CMK (cell line): ENCODE results near the gene MAPT.
A peak's percentile ranks its signal among the peaks of the same experiment; 100 is the strongest.
"Not testable (repeated sequence)": the region's sequence is repeated elsewhere in the genome, so short reads cannot be mapped to it uniquely, and the experiment has no call there.

Experiments
- DNase-seq: peaks from one replicate; pipeline ENCODE4 v3.0.0-alpha.2; 2010; ENCODE audit warnings: low read depth

MAPT gene

DNA sequence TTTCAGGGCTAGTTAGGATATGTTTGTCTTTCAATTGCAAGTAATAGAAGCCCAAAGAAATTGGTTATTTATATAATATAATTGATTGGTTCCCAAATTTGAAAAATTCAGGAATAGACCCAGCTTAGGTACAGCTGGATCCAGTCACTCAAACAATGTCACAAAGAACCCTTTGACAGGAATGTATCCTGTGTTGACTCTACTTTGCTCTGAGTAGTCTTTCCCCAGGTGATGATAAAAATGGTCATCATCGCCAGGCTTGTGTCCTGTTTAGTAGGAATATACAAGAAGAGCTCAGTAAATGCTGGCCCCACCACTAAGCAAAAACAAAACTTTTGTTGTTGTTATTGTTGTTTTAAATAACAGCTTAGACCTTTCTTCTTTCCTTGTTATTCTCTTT lies 35.0 kb downstream of the MAPT start:
- DNase-seq, result no peak

- no peak for DNase-seq
Observed at GRCh38 chr17:45930420-45930951, 36.1 kb downstream of the MAPT start.

- no peak for DNase-seq
Observed at GRCh38 chr17:45931677-45932076, 37.3 kb downstream of the MAPT start.

DNA sequence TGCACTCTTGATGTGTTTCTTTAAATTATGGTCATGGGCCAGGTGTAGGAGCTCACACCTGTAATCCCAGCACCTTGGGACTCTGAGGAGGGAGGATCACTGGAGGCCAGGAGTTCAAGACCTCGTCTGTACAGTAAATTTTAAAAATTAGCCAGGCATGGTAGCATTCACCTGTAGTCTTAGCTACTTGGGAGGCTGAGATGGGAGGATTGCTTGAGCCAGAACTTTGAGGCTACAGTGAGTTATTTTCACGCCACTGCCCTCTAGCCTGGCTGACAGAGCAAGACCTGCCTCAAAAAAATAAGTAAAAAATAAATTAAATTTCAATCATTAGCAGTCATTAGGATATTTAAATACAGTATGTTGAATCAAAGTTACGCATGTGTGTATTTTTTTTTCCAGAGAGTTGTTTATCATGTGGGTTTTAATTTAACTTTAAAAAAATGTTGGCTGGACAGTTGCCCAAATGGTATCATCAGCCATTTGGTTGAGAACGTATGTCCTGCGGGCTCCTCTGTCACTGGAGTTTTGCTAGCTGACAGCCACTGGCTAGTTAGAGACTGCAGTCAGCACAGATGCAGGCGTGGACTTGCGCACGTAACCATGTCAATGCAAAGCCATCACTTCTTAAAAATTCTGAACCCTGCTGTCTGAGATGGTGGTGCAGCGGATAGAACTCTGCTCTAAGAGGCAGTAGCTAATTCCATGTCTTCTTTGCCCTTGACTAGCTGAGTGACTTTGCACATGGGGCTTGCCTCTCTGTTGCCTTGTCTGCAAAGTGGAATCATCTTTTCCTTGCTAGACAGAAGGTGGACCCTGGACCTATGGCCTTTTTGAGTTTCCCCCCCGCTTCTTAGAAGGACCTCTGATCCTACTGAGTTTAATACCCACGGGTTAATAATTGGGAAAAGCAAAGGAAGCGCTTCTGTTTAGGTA lies 40.0 kb downstream of the MAPT start:
- DNase-seq, result no peak

- no peak for DNase-seq
Observed at GRCh38 chr17:45935197-45935709, 40.9 kb downstream of the MAPT start.

GRCh38 chr17:45935710-45936509 lies 41.6 kb downstream of the MAPT start:
- no peak for DNase-seq

GRCh38 chr17:45936610-45937009 lies 42.3 kb downstream of the MAPT start:
- no peak for DNase-seq

DNA sequence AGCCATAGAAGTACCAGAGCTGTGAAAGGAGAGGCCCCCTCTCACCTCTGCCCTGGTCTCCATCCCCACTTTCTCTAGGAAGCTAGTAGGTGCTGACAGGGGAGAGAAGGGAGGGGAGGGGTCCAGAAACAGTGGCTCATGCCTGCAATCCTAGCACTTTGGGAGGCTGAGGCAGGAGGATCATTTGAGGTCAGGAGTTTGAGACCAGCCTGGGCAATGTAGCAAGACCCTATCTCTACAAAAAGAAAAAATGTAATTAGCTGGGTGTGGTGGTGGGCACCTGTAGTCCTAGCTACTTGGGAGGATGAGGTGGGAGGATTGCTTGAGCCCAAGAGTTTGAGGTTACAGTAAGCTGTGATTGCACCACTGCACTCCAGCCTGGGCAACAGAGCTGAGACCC lies 42.8 kb downstream of the MAPT start:
- not testable (repeated sequence) for DNase-seq

DNA sequence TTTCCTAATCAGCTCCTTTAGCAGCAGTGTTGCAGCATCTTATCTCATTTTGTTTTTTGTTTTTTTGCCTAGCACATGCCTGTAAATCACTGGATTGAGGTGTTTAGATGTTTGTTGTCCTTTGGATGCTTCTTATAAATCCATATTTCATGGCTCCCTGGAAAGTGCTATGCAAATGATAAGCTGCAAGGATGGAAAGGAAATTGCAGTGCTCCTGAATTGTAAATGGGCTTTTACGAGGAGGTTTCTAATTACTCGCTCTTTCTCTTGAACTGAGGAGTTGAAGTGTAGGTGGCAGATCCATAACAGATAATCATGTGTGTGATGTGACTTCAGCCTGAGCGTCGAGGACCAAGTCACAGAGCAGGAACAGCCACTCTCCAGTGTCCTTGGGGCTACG lies 45.0 kb downstream of the MAPT start:
- no peak for DNase-seq

GRCh38 chr17:45940293-45940692 lies 45.9 kb downstream of the MAPT start:
- no peak for DNase-seq

DNA sequence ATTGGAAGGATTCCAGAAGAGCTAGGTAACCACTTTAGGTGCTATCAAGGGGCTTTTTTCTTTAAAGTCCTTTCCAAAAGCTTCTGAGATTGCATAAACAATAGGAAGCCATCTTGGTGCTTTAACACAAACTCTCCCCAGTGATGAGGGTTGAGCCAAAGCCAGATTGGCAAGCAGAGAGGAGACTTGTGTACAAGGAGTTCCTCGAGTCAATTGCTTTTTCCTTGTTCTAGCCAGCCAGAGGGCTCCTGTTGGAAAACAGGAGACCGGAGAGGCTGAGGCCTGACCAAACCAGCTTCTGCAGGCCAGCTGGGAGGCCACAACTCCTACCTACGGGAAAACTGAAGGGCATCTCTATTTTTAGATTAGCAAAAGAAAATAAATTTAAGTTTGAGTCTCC lies 46.5 kb downstream of the MAPT start:
- DNase-seq, result no peak

DNA sequence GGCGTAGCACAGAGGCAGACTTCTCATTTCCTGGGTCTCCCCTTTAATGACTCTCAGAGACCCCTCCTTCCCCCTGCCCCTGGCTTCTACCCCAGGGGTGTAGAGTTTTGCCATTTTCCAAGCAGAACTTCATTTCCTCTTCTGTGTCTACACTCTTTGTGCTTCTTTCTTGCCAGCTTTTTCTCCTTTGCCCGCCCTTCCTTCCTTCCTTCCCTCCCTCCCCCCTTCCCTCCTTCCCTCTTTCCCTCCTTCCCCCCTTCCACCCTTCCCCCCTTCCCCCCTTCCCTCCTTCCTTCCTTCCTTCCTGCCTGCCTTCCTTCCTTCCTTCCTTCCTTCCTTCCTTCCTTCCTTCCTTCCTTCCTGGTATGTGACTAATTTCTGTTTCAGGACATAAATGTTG lies 47.0 kb downstream of the MAPT start:
- no peak for DNase-seq

DNA sequence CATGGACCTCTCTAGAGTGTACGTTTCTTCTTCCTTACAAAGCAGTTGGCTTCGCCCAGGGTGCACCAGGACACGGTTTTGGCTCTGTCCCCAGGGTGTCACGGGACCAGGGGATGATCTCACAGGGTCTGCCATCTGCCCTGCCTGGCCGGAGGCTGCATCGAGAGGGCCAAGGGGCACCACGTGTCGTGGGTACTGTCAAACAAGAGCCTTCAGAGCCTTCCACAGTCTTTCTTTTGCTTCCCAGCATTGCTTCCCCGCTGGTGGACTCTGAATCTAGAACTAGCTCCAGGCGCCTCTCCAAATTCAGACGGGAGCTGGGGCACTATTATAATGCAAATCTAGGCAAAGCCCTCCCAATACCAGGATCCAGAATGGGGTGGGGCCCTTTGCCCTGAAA lies 47.9 kb downstream of the MAPT start:
- no peak for DNase-seq

DNA sequence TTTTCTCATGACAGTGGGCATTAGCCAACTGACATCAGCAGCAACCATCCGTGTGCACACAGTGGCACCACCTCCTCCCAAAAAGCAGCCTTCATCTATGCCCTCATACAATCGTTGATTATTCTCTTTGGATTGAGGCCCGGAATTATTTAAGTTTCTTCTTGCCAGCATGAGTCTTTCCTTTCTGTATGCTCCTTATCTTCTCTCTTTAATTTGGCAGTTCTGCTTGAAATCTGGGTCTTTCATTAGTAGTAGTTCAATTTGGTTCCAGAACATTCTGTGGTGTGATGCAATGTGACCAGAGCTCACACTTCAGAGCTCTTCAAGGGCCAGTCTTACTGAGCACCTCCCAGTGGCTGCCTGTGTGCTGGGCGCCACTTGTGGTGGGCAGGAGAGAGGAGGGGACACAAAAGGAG lies 52.5 kb downstream of the MAPT start:
- no peak for DNase-seq

DNA sequence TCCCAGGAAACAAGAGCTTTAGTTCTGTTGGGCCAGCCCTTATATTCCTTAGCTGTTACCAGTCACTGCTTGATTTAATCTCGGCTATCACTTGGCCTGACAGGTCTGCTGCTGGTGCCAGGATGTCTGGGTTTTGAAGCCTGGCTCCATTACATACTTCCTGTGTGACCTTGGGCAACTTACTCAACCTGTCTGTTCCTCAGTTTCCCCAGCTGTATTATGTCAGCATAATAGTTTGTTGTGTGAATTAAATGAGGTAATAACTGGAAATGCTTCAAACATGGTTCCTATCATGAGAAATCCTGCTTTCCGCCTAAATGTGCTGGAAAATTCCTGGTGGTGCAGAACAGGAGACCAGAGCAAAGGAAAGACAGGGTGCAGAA lies 54.1 kb downstream of the MAPT start:
- no peak for DNase-seq

GRCh38 chr17:45948881-45949624 lies 54.7 kb downstream of the MAPT start:
- DNase-seq, result peak; percentile 29

GRCh38 chr17:45949755-45950320 lies 55.5 kb downstream of the MAPT start:
- no peak for DNase-seq

- no peak for DNase-seq
Observed at GRCh38 chr17:45950888-45951287, 56.5 kb downstream of the MAPT start.

- DNase-seq, result no peak
Observed at GRCh38 chr17:45951403-45951802, 57.0 kb downstream of the MAPT start.

DNA sequence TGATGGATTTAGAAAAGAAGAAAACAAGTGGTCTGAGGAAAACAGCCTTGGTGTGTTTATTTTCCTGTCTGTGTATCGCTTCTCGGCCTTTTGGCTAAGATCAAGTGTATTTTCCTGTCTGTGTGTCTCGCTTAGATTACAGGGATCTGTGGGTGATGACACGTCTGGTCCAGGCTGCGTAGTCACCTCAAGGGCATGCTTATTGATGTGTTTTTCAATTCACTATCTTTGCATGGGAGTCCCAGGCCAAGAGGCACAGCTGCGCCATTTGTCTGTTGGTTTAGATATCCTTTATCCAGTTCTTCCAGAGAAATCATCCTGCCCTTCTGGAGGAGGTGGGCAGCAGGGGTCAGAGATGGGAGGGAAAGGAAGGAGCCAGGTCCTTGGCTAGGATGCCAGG lies 57.6 kb downstream of the MAPT start:
- DNase-seq, result no peak

DNA sequence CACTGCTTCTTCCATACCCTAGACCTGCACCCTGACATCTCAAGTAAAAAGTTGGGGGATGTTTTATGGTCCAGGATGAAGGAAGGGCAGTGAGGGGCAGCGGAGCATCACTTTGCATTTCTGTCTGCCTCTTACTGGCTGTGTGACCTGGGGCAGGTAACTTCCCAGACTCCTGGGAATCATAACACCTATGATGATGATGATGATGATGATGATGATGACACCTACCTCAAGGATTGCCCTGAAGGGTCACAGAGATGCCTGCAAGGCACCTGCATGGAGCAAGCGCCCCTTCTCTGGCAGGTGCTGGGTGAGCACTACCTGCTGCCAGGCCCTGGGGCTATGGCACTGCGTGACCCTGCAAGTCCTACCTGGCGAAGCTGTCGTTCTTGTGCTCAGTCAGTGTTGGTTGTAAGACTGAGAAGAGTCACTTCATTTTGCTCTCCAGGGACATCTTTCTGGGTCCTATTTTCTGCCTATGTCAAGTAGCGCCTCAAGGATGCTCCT lies 58.5 kb downstream of the MAPT start:
- no peak for DNase-seq
